Endothelial cell of umbilical vein (primary cell): Measurements from ENCODE around the gene HMCES. TPM values are rescaled to one million over a fixed set of nuclear protein-coding genes. Genes with fewer than 3 reads are reported as not detected.
"Not testable (repeated sequence)": the region's sequence is repeated elsewhere in the genome, so short reads cannot be mapped to it uniquely, and the experiment has no call there.

Source experiments
- BruUV-seq: library from RNA; stranded (reverse); fragments of 400-500 nt; replicated peaks from 2 replicates; lab custom pipeline; 2021; lab: Mats Ljungman, UMichigan
- CTCF ChIA-PET: fragments of 300-600, 350-600 bp; sonication (Branson Sonifier 250); formaldehyde crosslinking; loops from one replicate; lab custom pipeline; 2021; ENCODE audit warnings: antibody characterized with exemption, inconsistent platforms; lab: Charles Lee
- POLR2A ChIA-PET: fragments of 300-600, 350-600 bp; sonication (Branson Sonifier 250); formaldehyde crosslinking; loops from one replicate; lab custom pipeline; 2021; ENCODE audit warnings: antibody characterized with exemption, inconsistent platforms; lab: Charles Lee
- DNase-seq: peaks from one replicate; pipeline ENCODE4 v3.0.0-alpha.2; 2011; ENCODE audit warnings: low read depth, low spot score
- FAIRE-seq: peaks from 2 replicates; lab custom pipeline; 2011; peaks lifted over from hg19 to GRCh38; lab: Jason Lieb, UNC
- H2AFZ ChIP-seq: 2 replicates; pipeline ENCODE4 v1.6.0; 2012; ENCODE audit warnings: low read depth, low read length, control low read depth, inconsistent platforms
- H3K27ac ChIP-seq: 2 replicates; pipeline ENCODE4 v1.5.1; 2011; ENCODE audit warnings: low read depth, mild to moderate bottlenecking, control low read depth, low read length, moderate library complexity; ENCODE audit not compliant: insufficient read depth
- H3K27me3 ChIP-seq, 2 experiments: 2 replicates each; pipeline versions ENCODE4 v1.6.0 to v1.6.1; 2011; ENCODE audit warnings: low read length in 2 of 2, mixed read lengths in 1 of 2; ENCODE audit not compliant: control insufficient read depth in 2 of 2, insufficient read depth in 2 of 2
- H3K36me3 ChIP-seq, 2 experiments: 2 replicates in 1 of 2; 3 replicates in 1 of 2; pipeline ENCODE4 v1.5.1; 2011; ENCODE audit warnings: low read length in 2 of 2, mild to moderate bottlenecking in 1 of 2, moderate library complexity in 1 of 2; ENCODE audit not compliant: control insufficient read depth in 2 of 2, insufficient read depth in 2 of 2; ENCODE audit errors: extremely low read depth in 1 of 2
- H3K4me1 ChIP-seq: 3 replicates; pipeline ENCODE4 v1.5.1; 2011; ENCODE audit warnings: mild to moderate bottlenecking, low read length; ENCODE audit not compliant: control insufficient read depth, insufficient read depth; ENCODE audit errors: extremely low read depth
- H3K4me2 ChIP-seq: 2 replicates; pipeline ENCODE4 v1.6.1; 2011; ENCODE audit warnings: low read length, control low read depth, mixed read lengths; ENCODE audit not compliant: insufficient read depth
- H3K4me3 ChIP-seq, 3 experiments: fragments of 200-600 bp in 1 of 3; sonication (generic), shearing (Covaris generic) in 1 of 3; replicated peaks in 1 of 3; 2 replicates each; pipeline ENCODE4 v1.5.1; 2011 to 2016; ENCODE audit warnings: control low read depth in 3 of 3, low read length in 3 of 3, mild to moderate bottlenecking in 2 of 3, inconsistent platforms in 1 of 3, low read depth in 1 of 3, moderate library complexity in 1 of 3; ENCODE audit not compliant: insufficient read depth in 1 of 3
- H3K79me2 ChIP-seq: 2 replicates; pipeline ENCODE4 v1.6.0; 2012; ENCODE audit warnings: low read length, inconsistent platforms; ENCODE audit not compliant: control insufficient read depth, insufficient read depth
- H3K9ac ChIP-seq: replicated peaks from 2 replicates; pipeline ENCODE3; 2011; ENCODE audit warnings: low read length, control low read depth; ENCODE audit not compliant: insufficient read depth; ENCODE audit errors: extremely low read depth
- H3K9me1 ChIP-seq: replicated peaks from 3 replicates; pipeline ENCODE4 v1.6.0; 2011; ENCODE audit warnings: mild to moderate bottlenecking, low read length; ENCODE audit not compliant: control insufficient read depth, insufficient read depth; ENCODE audit errors: extremely low read depth
- H3K9me3 ChIP-seq: replicated peaks from 2 replicates; pipeline ENCODE4 v1.5.1; 2012; ENCODE audit warnings: low read length, inconsistent platforms; ENCODE audit not compliant: control insufficient read depth, insufficient read depth
- H4K20me1 ChIP-seq: replicated peaks from 2 replicates; pipeline ENCODE3; 2011; ENCODE audit warnings: mild to moderate bottlenecking, low read length; ENCODE audit not compliant: control insufficient read depth, insufficient read depth; ENCODE audit errors: extremely low read depth
- FOS ChIP-seq: IDR thresholded peaks from 2 replicates; pipeline ENCODE4 v1.6.1; 2011; ENCODE audit warnings: mild to moderate bottlenecking, low read length, moderate library complexity, borderline replicate concordance; ENCODE audit not compliant: insufficient read depth
- GATA2 ChIP-seq: IDR thresholded peaks from 2 replicates; pipeline ENCODE4 v1.7.0; 2011; ENCODE audit warnings: low read depth, mild to moderate bottlenecking, moderate library complexity, mixed read lengths, low read length; ENCODE audit not compliant: insufficient read length, insufficient read depth
- JUN ChIP-seq: IDR thresholded peaks from 2 replicates; pipeline ENCODE4 v1.6.1; 2011; ENCODE audit warnings: borderline replicate concordance, low read depth; ENCODE audit not compliant: insufficient read length, insufficient read depth
- MAX ChIP-seq: IDR thresholded peaks from 2 replicates; pipeline ENCODE4 v1.6.1; 2011; ENCODE audit not compliant: insufficient read depth, insufficient read length
- MYC ChIP-seq: IDR thresholded peaks from one replicate; pipeline ENCODE4 v1.6.1; 2011; ENCODE audit warnings: mild to moderate bottlenecking, low read depth, low read length
- POLR2A ChIP-seq: IDR thresholded peaks from 2 replicates; pipeline ENCODE4 v1.6.1; 2012; ENCODE audit warnings: low read depth, mild to moderate bottlenecking, control low read depth, low read length
- POLR2AphosphoS5 ChIP-seq: IDR thresholded peaks from 2 replicates; pipeline ENCODE4 v1.6.1; 2012; ENCODE audit warnings: low read depth, mild to moderate bottlenecking, control low read depth, low read length, moderate library complexity; ENCODE audit not compliant: insufficient read depth
- dilution Hi-C: fragments of 300-500 bp; cut with MboI; formaldehyde crosslinking; loops from one replicate; pipeline ENCODE4 v1.15.0; 2019; ENCODE audit warnings: low sequenced_read_pairs; ENCODE audit not compliant: extremely low pct_ligation_motif_present
- intact Hi-C: fragments of 100-400 bp; cut with micrococcal nuclease; formaldehyde crosslinking; loops from one replicate; pipeline ENCODE4 v1.10.0; 2022
- polyA plus RNA-seq, 4 experiments: library from polyadenylated mRNA; depleted of rRNA in 3 of 4; stranded (reverse) in 3 of 4; unstranded in 1 of 4; fragments of >200 nt; gene quantifications; 2 replicates each; pipeline versions ENCODE4 v1.2.1 to v1.2.3, GENCODE V29; 2011 to 2012; ENCODE audit warnings: missing spikeins in 1 of 4
- total RNA-seq: library from RNA; stranded (reverse); gene quantifications from 2 replicates; pipeline ENCODE4 v1.2.3, GENCODE V29; 2021

HMCES gene
- total and polyA plus RNA-seq, 2 donors (not counting 3 experiments of a cell fraction or from before 2014, with no cell fraction given): 30.6 to 40.8 TPM

GRCh38 chr3:129263161-129263910 lies 15.3 kb upstream of the HMCES start:
- H3K4me2 ChIP-seq: no peak overlapping the region
- no peak overlapping the region for H3K4me3 ChIP-seq
- H3K36me3 ChIP-seq: peaks cover 57 to 63% of the 10 kb centered on the region in 2 experiments
- no peaks in the 10 kb centered on the region for H4K20me1 ChIP-seq
- dilution Hi-C loops (no loop called here), intact Hi-C loops (no loop called here)
- H2AFZ ChIP-seq: no peak overlapping the region
- ChIA-PET POLR2A (interaction anchor here (0.7 kb wide), 1 partner anchor 97 kb away, joined by 4 read pairs; no protein-coding TSS in a partner anchor), CTCF (no interaction called here)
- no peak for FAIRE-seq
- H3K79me2 ChIP-seq: no peaks in the 10 kb centered on the region
- H3K9me3 ChIP-seq: no peaks in the 10 kb centered on the region
- H3K9ac ChIP-seq: no peak overlapping the region
- TF ChIP-seq MYC: no peak
- no peak for TF ChIP-seq FOS
- TF ChIP-seq GATA2: no peak
- TF ChIP-seq JUN: no peak
- TF ChIP-seq POLR2A: no peak
- TF ChIP-seq MAX: no peak
- no peak for TF ChIP-seq POLR2AphosphoS5
- no peaks in the 10 kb centered on the region for H3K9me1 ChIP-seq
- no peaks in the 10 kb centered on the region for H3K4me1 ChIP-seq
- no peak overlapping the region for H3K27ac ChIP-seq
- no TSS peak for BruUV-seq
- no peak for DNase-seq
- no peaks in the 10 kb centered on the region for H3K27me3 ChIP-seq

- H3K36me3 ChIP-seq: peaks cover 60 to 69% of the 10 kb centered on the region in 2 experiments
- H3K9me1 ChIP-seq, H3K9ac ChIP-seq, H2AFZ ChIP-seq, H3K27ac ChIP-seq, POLR2A ChIA-PET, FAIRE-seq, H3K4me1 ChIP-seq, H3K4me3 ChIP-seq, H3K27me3 ChIP-seq, H3K4me2 ChIP-seq, H3K9me3 ChIP-seq, intact Hi-C loops, H4K20me1 ChIP-seq, DNase-seq, BruUV-seq, H3K79me2 ChIP-seq, CTCF ChIA-PET, dilution Hi-C loops: not testable (repeated sequence)
These were observed 13.7 kb upstream of the HMCES start for GRCh38 chr3:129264994-129265393.
